ENCODE results near the gene KASH5. TPM values are rescaled to one million over a fixed set of nuclear protein-coding genes. Genes with fewer than 3 reads are reported as not detected.

Gene KASH5
- total RNA-seq, 1 experiment from 2014 or later: 0.42 TPM

GRCh38 chr19:49339301-49340068 lies 48.6 kb upstream of the KASH5 start (continued):
- TF ChIP-seq ATF6 (CRISPR knock-in tag; IDR thresholded peaks at IDR 0.05) (0 out of 2 replicates have a peak, but pooled peaks have one; percentile 32), E2F5 (CRISPR knock-in tag; IDR thresholded peaks at IDR 0.05) (peak; percentile 98), ZNF532 (CRISPR knock-in tag; IDR thresholded peaks at IDR 0.05; ENCODE audit: borderline replicate concordance) (no peak), ZNF263 (CRISPR knock-in tag; IDR thresholded peaks at IDR 0.05; ENCODE audit: low read depth) (no peak), CREM (CRISPR knock-in tag; IDR thresholded peaks at IDR 0.05) (peak; percentile 89), ELF4 (CRISPR knock-in tag; IDR thresholded peaks at IDR 0.05; ENCODE audit: low read depth) (peak; percentile 78; the same call in 1 of the 2 replicates), STAT6 (CRISPR knock-in tag; conservative IDR thresholded peaks at IDR 0.05; ENCODE audit: low read depth) (no peak), NFATC4 (CRISPR knock-in tag; IDR thresholded peaks at IDR 0.05) (no peak), SP1 (CRISPR knock-in tag; conservative IDR thresholded peaks at IDR 0.05) (peak; percentile 89), MAX (CRISPR knock-in tag; IDR thresholded peaks at IDR 0.05) (peak; percentile 100), RELA (CRISPR knock-in tag; IDR thresholded peaks at IDR 0.05; ENCODE audit: borderline replicate concordance) (peak; percentile 97)

- ATAC-seq: no peak
- peaks cover 23% of the 10 kb centered on the region for H3K4me1 Mint-ChIP-seq
- peak overlapping the region; percentile 67; the same call in 1 of the 2 replicates for H3K27ac Mint-ChIP-seq
- CTCF ChIA-PET: interaction anchor here (1.0 to 3.5 kb wide), 15 partner anchors 10 to 347 kb away, joined by 3 to 20 read pairs (median 4); partner anchors contain the start of genes DKKL1, LIN7B, RUVBL2 and TEAD2
- no peak for TF ChIP-seq TP53 (CRISPR knock-in tag; IDR thresholded peaks at IDR 0.05)
- TF ChIP-seq USF2 (CRISPR knock-in tag; IDR thresholded peaks at IDR 0.05): peak; percentile 73
- POLR2A ChIA-PET: interaction anchor here (0.6 to 1.7 kb wide), 2 partner anchors 22 to 589 kb away, joined by 3 to 12 read pairs; partner anchors contain the start of gene TEAD2
- peaks cover 35% of the 10 kb centered on the region for H3K27me3 Mint-ChIP-seq (ENCODE audit: low read depth)
- H3K36me3 Mint-ChIP-seq: peaks cover 49% of the 10 kb centered on the region
- peak overlapping the region; percentile 32; the same call in 1 of the 2 replicates for H3K4me3 Mint-ChIP-seq
- H3K9me3 Mint-ChIP-seq: no peaks in the 10 kb centered on the region
- peak; percentile 60 for DNase-seq (ENCODE audit: low spot score)
Observed at GRCh38 chr19:49340069-49340864, 47.8 kb upstream of the KASH5 start.
